Activated naive CD8-positive, alpha-beta T cell treated with anti-CD3 and anti-CD28 coated beads for 36 hours (primary cell): ENCODE results near the gene CHRM5. TPM values are rescaled to one million over a fixed set of nuclear protein-coding genes. Genes with fewer than 3 reads are reported as not detected.
"Not testable (repeated sequence)": the region's sequence is repeated elsewhere in the genome, so short reads cannot be mapped to it uniquely, and the experiment has no call there.

ENCODE experiments used
- DNase-seq: peaks from one replicate; pipeline ENCODE4 v3.0.0; 2021
- H3K27ac Mint-ChIP-seq: one replicate; pipeline ENCODE4 v1.8.0; 2022; ENCODE audit warnings: mild to moderate bottlenecking, moderate library complexity, mixed read lengths
- H3K27me3 Mint-ChIP-seq: one replicate; pipeline ENCODE4 v1.8.0; 2022; ENCODE audit warnings: mild to moderate bottlenecking, mixed read lengths
- H3K36me3 Mint-ChIP-seq: one replicate; pipeline ENCODE4 v1.8.0; 2021; ENCODE audit warnings: mild to moderate bottlenecking, mixed read lengths
- H3K4me1 Mint-ChIP-seq: one replicate; pipeline ENCODE4 v1.8.0; 2021; ENCODE audit warnings: mixed read lengths
- H3K4me3 Mint-ChIP-seq: one replicate; pipeline ENCODE4 v1.8.0; 2022; ENCODE audit warnings: mild to moderate bottlenecking, moderate library complexity, mixed read lengths
- H3K9me3 Mint-ChIP-seq: one replicate; pipeline ENCODE4 v1.8.0; 2022; ENCODE audit warnings: mixed read lengths
- total RNA-seq, 2 experiments: library from RNA; stranded (reverse); gene quantifications; one replicate each; pipeline ENCODE4 v1.2.3, GENCODE V29; 2021

Gene CHRM5
- total RNA-seq, 2 experiments from 2014 or later, result not detected

GRCh38 chr15:34012461-34013028 is 44.2 kb downstream of the CHRM5 start:
- Mint-ChIP-seq H3K27ac (no peak overlapping the region), H3K9me3 (no peaks in the 10 kb centered on the region), H3K4me3 (no peak overlapping the region), H3K4me1 (peaks cover 4% of the 10 kb centered on the region), H3K27me3 (no peaks in the 10 kb centered on the region), H3K36me3 (peaks cover 3% of the 10 kb centered on the region)
- no peak for DNase-seq

- H3K9me3 Mint-ChIP-seq, result no peaks in the 10 kb centered on the region
- DNase-seq, result no peak
- H3K36me3 Mint-ChIP-seq, result peaks cover 9% of the 10 kb centered on the region
- peaks cover 13% of the 10 kb centered on the region for H3K4me1 Mint-ChIP-seq
- peaks cover 3% of the 10 kb centered on the region for H3K27me3 Mint-ChIP-seq
- H3K27ac Mint-ChIP-seq, result no peak overlapping the region
- no peak overlapping the region for H3K4me3 Mint-ChIP-seq
Observed at GRCh38 chr15:34013746-34014145, 45.4 kb downstream of the CHRM5 start.

- peaks cover 2% of the 10 kb centered on the region for H3K9me3 Mint-ChIP-seq
- peaks cover 13% of the 10 kb centered on the region for H3K4me1 Mint-ChIP-seq
- no peak overlapping the region for H3K27ac Mint-ChIP-seq
- H3K4me3 Mint-ChIP-seq, result no peak overlapping the region
- no peak for DNase-seq
- peaks cover 13% of the 10 kb centered on the region for H3K36me3 Mint-ChIP-seq
- H3K27me3 Mint-ChIP-seq, result peaks cover 3% of the 10 kb centered on the region
Observed at GRCh38 chr15:34014556-34014955, 46.3 kb downstream of the CHRM5 start.

- peaks cover 3% of the 10 kb centered on the region for H3K27me3 Mint-ChIP-seq
- peaks cover 13% of the 10 kb centered on the region for H3K4me1 Mint-ChIP-seq
- peak overlapping the region; percentile 56 for H3K4me3 Mint-ChIP-seq
Observed at GRCh38 chr15:34018021-34018645, 49.8 kb downstream of the CHRM5 start.

GRCh38 chr15:34018738-34019137 is 50.4 kb downstream of the CHRM5 start:
- Mint-ChIP-seq H3K36me3 (peaks cover 20% of the 10 kb centered on the region), H3K4me1 (peaks cover 13% of the 10 kb centered on the region)
- not testable (repeated sequence) for DNase-seq, H3K27ac Mint-ChIP-seq, H3K4me3 Mint-ChIP-seq, H3K27me3 Mint-ChIP-seq, H3K9me3 Mint-ChIP-seq

More at GRCh38 chr15:34018021-34018645, 49.8 kb downstream of the CHRM5 start:
- DNase-seq, result peak; percentile 59
- peaks cover 20% of the 10 kb centered on the region for H3K36me3 Mint-ChIP-seq
- H3K27ac Mint-ChIP-seq, result peak overlapping the region; percentile 70
- H3K9me3 Mint-ChIP-seq, result peaks cover 2% of the 10 kb centered on the region

GRCh38 chr15:34019369-34019990 is 51.2 kb downstream of the CHRM5 start:
- Mint-ChIP-seq H3K4me1 (peaks cover 13% of the 10 kb centered on the region), H3K36me3 (peaks cover 18% of the 10 kb centered on the region), H3K27me3 (peaks cover 3% of the 10 kb centered on the region), H3K27ac (no peak overlapping the region), H3K4me3 (no peak overlapping the region), H3K9me3 (peaks cover 2% of the 10 kb centered on the region)
- DNase-seq, result no peak

GRCh38 chr15:34023907-34024306 is 55.6 kb downstream of the CHRM5 start:
- peaks cover 18% of the 10 kb centered on the region for H3K36me3 Mint-ChIP-seq
- peaks cover 5% of the 10 kb centered on the region for H3K9me3 Mint-ChIP-seq
- no peaks in the 10 kb centered on the region for H3K4me1 Mint-ChIP-seq
- H3K27me3 Mint-ChIP-seq, result no peaks in the 10 kb centered on the region
- no peak for DNase-seq
- no peak overlapping the region for H3K27ac Mint-ChIP-seq
- no peak overlapping the region for H3K4me3 Mint-ChIP-seq

- Mint-ChIP-seq H3K4me1 (no peaks in the 10 kb centered on the region), H3K36me3 (peaks cover 13% of the 10 kb centered on the region)
Observed at GRCh38 chr15:34025252-34025651, 57.0 kb downstream of the CHRM5 start.

GRCh38 chr15:34027606-34028005 is 59.3 kb downstream of the CHRM5 start:
- H3K9me3 Mint-ChIP-seq, result peaks cover 3% of the 10 kb centered on the region
- peaks cover 11% of the 10 kb centered on the region for H3K4me1 Mint-ChIP-seq
- no peak overlapping the region for H3K27ac Mint-ChIP-seq
- no peaks in the 10 kb centered on the region for H3K27me3 Mint-ChIP-seq
- no peak overlapping the region for H3K4me3 Mint-ChIP-seq
- no peak for DNase-seq
- peaks cover 8% of the 10 kb centered on the region for H3K36me3 Mint-ChIP-seq

More at GRCh38 chr15:34025252-34025651, 57.0 kb downstream of the CHRM5 start:
- no peak for DNase-seq
- H3K4me3 Mint-ChIP-seq, result no peak overlapping the region
- H3K9me3 Mint-ChIP-seq, result peaks cover 3% of the 10 kb centered on the region
- no peaks in the 10 kb centered on the region for H3K27me3 Mint-ChIP-seq
- no peak overlapping the region for H3K27ac Mint-ChIP-seq

GRCh38 chr15:34031987-34032760 is 63.9 kb downstream of the CHRM5 start:
- Mint-ChIP-seq H3K4me3 (no peak overlapping the region), H3K9me3 (peaks cover 3% of the 10 kb centered on the region), H3K4me1 (peaks cover 13% of the 10 kb centered on the region), H3K27ac (no peak overlapping the region), H3K27me3 (no peaks in the 10 kb centered on the region), H3K36me3 (peaks cover 8% of the 10 kb centered on the region)
- DNase-seq, result no peak

GRCh38 chr15:34038023-34038870 is 70.0 kb downstream of the CHRM5 start:
- H3K9me3 Mint-ChIP-seq, result no peaks in the 10 kb centered on the region
- H3K36me3 Mint-ChIP-seq, result no peaks in the 10 kb centered on the region

GRCh38 chr15:34038871-34039789 is 70.8 kb downstream of the CHRM5 start, which contains the start of gene AVEN:
AVEN (minus strand) TSS chr15:34039204; CDS start chr15:34039046, 158 bp downstream.
- Mint-ChIP-seq H3K27ac (peak within 1 kb of the TSS; percentile 88), H3K4me1 (peaks cover 24% of the 10 kb centered on the region), H3K36me3 (no peaks in the 10 kb centered on the region), H3K9me3 (no peaks in the 10 kb centered on the region), H3K27me3 (no peaks in the 10 kb centered on the region), H3K4me3 (peak within 1 kb of the TSS; percentile 91)
- peak; percentile 72 for DNase-seq

More at GRCh38 chr15:34038023-34038870, 70.0 kb downstream of the CHRM5 start:
- peaks cover 16% of the 10 kb centered on the region for H3K4me1 Mint-ChIP-seq
- H3K27me3 Mint-ChIP-seq, result no peaks in the 10 kb centered on the region
- peak overlapping the region; percentile 91 for H3K4me3 Mint-ChIP-seq
- H3K27ac Mint-ChIP-seq, result peak overlapping the region; percentile 88
- DNase-seq, result peak; percentile 78

GRCh38 chr15:34039790-34040113 is 71.5 kb downstream of the CHRM5 start:
- Mint-ChIP-seq H3K4me3 (peak overlapping the region; percentile 75), H3K36me3 (no peaks in the 10 kb centered on the region), H3K27me3 (no peaks in the 10 kb centered on the region), H3K4me1 (peaks cover 24% of the 10 kb centered on the region), H3K27ac (peak overlapping the region; percentile 88), H3K9me3 (no peaks in the 10 kb centered on the region)
- no peak for DNase-seq
